B cell (primary cell): ENCODE results near the gene BST1. TPM values are rescaled to one million over a fixed set of nuclear protein-coding genes. Genes with fewer than 3 reads are reported as not detected.

Experiments used
- ATAC-seq: fragments of 200-7000 bp; cut with Tn5 transposase; one replicate; pipeline ENCODE4 v1.10.0; 2021; ENCODE audit warnings: low read depth, mild to moderate bottlenecking, moderate number of reproducible peaks, moderate library complexity
- CTCF ChIA-PET: fragments of 350-600 bp; sonication (Branson Sonifier 250); formaldehyde crosslinking; loops from one replicate; lab custom pipeline; 2021; ENCODE audit warnings: antibody characterized with exemption, inconsistent platforms; lab: Charles Lee
- POLR2A ChIA-PET: fragments of 350-600 bp; sonication (Branson Sonifier 250); formaldehyde crosslinking; loops from one replicate; lab custom pipeline; 2021; ENCODE audit warnings: antibody characterized with exemption; lab: Charles Lee
- DNase-seq: peaks from one replicate; pipeline ENCODE4 v3.0.0; 2013
- H2AFZ ChIP-seq: 2 replicates; pipeline ENCODE4 v1.6.1; 2012; ENCODE audit warnings: mild to moderate bottlenecking, low read depth, low read length; ENCODE audit not compliant: insufficient read depth, poor library complexity, severe bottlenecking
- H3K27ac ChIP-seq, 2 donors: 1 replicate in 1 of 2; 2 replicates in 1 of 2; pipeline ENCODE4 v1.5.1; 2012 to 2013; ENCODE audit warnings: low read length in 2 of 2, mild to moderate bottlenecking in 2 of 2, moderate library complexity in 1 of 2
- H3K27me3 ChIP-seq, 4 experiments: fragments of 200-600 bp in 1 of 4; sonication (generic) in 1 of 4; replicated peaks in 1 of 4; 1 replicate in 2 of 4; 2 replicates in 2 of 4; pipeline versions ENCODE4 v1.6.1 to v1.7.0; 2013 to 2016; ENCODE audit warnings: low read length in 3 of 4, mild to moderate bottlenecking in 2 of 4, mixed read lengths in 1 of 4, moderate library complexity in 1 of 4; ENCODE audit not compliant: insufficient read depth in 4 of 4, control insufficient read depth in 3 of 4; ENCODE audit errors: control extremely low read depth in 1 of 4
- H3K36me3 ChIP-seq, 2 experiments: replicated peaks in 1 of 2; 1 replicate in 1 of 2; 2 replicates in 1 of 2; pipeline versions ENCODE4 v1.6.1 to v1.7.1; 2013; ENCODE audit warnings: low read length in 1 of 2; ENCODE audit not compliant: insufficient read depth in 2 of 2, control insufficient read depth in 1 of 2; ENCODE audit errors: control extremely low read depth in 1 of 2, extremely low read depth in 1 of 2
- H3K4me1 ChIP-seq, 2 donors: fragments of 200-600 bp in 1 of 2; sonication (generic) in 1 of 2; 1 replicate in 1 of 2; 2 replicates in 1 of 2; pipeline versions ENCODE4 v1.5.1 to v1.6.1; 2013 to 2017; ENCODE audit warnings: low read length in 2 of 2; ENCODE audit not compliant: control insufficient read depth in 2 of 2, insufficient read depth in 2 of 2
- H3K4me2 ChIP-seq: replicated peaks from 2 replicates; pipeline ENCODE3; 2012; ENCODE audit warnings: mild to moderate bottlenecking, low read depth, low read length; ENCODE audit not compliant: poor library complexity, severe bottlenecking
- H3K4me3 ChIP-seq, 5 experiments: fragments of 200-600 bp in 1 of 5; sonication (generic) in 1 of 5; 1 replicate in 3 of 5; 2 replicates in 2 of 5; pipeline versions ENCODE4 v1.5.1 to v1.7.0; 2011 to 2016; ENCODE audit warnings: low read length in 4 of 5, mild to moderate bottlenecking in 4 of 5, low read depth in 2 of 5, control low read depth in 1 of 5, moderate library complexity in 1 of 5; ENCODE audit not compliant: insufficient read depth in 1 of 5; ENCODE audit errors: control extremely low read depth in 1 of 5, extremely low read depth in 1 of 5
- H3K79me2 ChIP-seq: fragments of 200-600 bp; sonication (generic); one replicate; pipeline ENCODE4 v1.6.0; 2016; ENCODE audit warnings: low read length; ENCODE audit not compliant: control insufficient read depth, insufficient read depth
- H3K9ac ChIP-seq: fragments of 200-600 bp; sonication (generic); 2 replicates; pipeline ENCODE4 v1.6.1; 2017; ENCODE audit warnings: mild to moderate bottlenecking, low read length, moderate library complexity
- H3K9me3 ChIP-seq, 3 donors: one replicate each; pipeline versions ENCODE4 v1.6.1 to v1.7.1; 2013; ENCODE audit warnings: low read length in 2 of 3; ENCODE audit not compliant: control insufficient read depth in 2 of 3, insufficient read depth in 1 of 3; ENCODE audit errors: control extremely low read depth in 1 of 3
- H4K20me1 ChIP-seq: 2 replicates; pipeline ENCODE4 v1.6.0; 2012; ENCODE audit warnings: mild to moderate bottlenecking, low read length; ENCODE audit not compliant: insufficient read depth, control insufficient read depth, poor library complexity, severe bottlenecking
- H3K27ac Mint-ChIP-seq: one replicate; pipeline ENCODE4 v1.8.0; 2021; ENCODE audit warnings: mixed read lengths
- H3K27me3 Mint-ChIP-seq: one replicate; pipeline ENCODE4 v1.8.0; 2021; ENCODE audit warnings: mixed read lengths
- H3K4me1 Mint-ChIP-seq: one replicate; pipeline ENCODE4 v1.8.0; 2021; ENCODE audit warnings: mixed read lengths
- H3K4me3 Mint-ChIP-seq: one replicate; pipeline ENCODE4 v1.8.0; 2021; ENCODE audit warnings: mixed read lengths
- H3K9me3 Mint-ChIP-seq: one replicate; pipeline ENCODE4 v1.8.0; 2022; ENCODE audit warnings: mixed read lengths; ENCODE audit not compliant: insufficient read depth
- CTCF ChIP-seq: fragments of 200-600 bp; IDR thresholded peaks from one replicate; pipeline ENCODE4 v1.8.0; 2022; ENCODE audit warnings: antibody characterized with exemption, mild to moderate bottlenecking
- EZH2 ChIP-seq: IDR thresholded peaks from 2 replicates; pipeline ENCODE4 v1.6.1; 2012; ENCODE audit warnings: borderline replicate concordance, low read depth, mild to moderate bottlenecking, moderate library complexity, low read length; ENCODE audit not compliant: insufficient read depth, poor library complexity, severe bottlenecking
- WGBS: methylation state at CpG from one replicate; pipeline ENCODE4 v1.1.5; 2013; ENCODE audit warnings: missing lambda C conversion rate; ENCODE audit not compliant: insufficient coverage; 5-methylcytosine and 5-hydroxymethylcytosine counted together
- intact Hi-C: fragments of 100-400 bp; cut with micrococcal nuclease; formaldehyde crosslinking; loops from one replicate; pipeline ENCODE4 v1.10.0; 2022
- polyA plus RNA-seq: library from polyadenylated mRNA; depleted of rRNA; stranded (reverse); fragments of >200 nt; gene quantifications from 2 replicates; pipeline ENCODE4 v1.2.3, GENCODE V29; 2012
- total RNA-seq, 2 donors: library from RNA; stranded (reverse); fragments of 120-200 nt in 1 of 2; gene quantifications; 1 replicate in 1 of 2; 2 replicates in 1 of 2; pipeline versions ENCODE4 v1.2.3 to v1.2.4, GENCODE V29; 2013 to 2022

Gene BST1
- total and polyA plus RNA-seq, 2 donors (not counting 1 experiment from before 2014, with no cell fraction given): 0.32 to 1.00 TPM

GRCh38 chr4:15653420-15653819 is 49.4 kb upstream of the BST1 start:
- CTCF ChIA-PET: interaction anchor here (0.5 to 1.2 kb wide), 3 partner anchors 9 to 629 kb away, joined by 3 to 8 read pairs (median 4); no protein-coding TSS in a partner anchor
- no peak for ATAC-seq

More at GRCh38 chr4:15653420-15653819, 49.4 kb upstream of the BST1 start:
- peak; percentile 17 for DNase-seq
- peak overlapping the region; percentile 97 for H3K4me3 Mint-ChIP-seq
- no CpG with 5 or more reads among the region's 4 CpGs for WGBS
- H4K20me1 ChIP-seq: peaks cover 38% of the 10 kb centered on the region
- no peaks in the 10 kb centered on the region for H3K27me3 Mint-ChIP-seq
- TF ChIP-seq CTCF: no peak
- no peak for TF ChIP-seq EZH2
- intact Hi-C loops: loop anchor here (5.0 to 10.0 kb wide), 4 partner anchors 121 to 571 kb away; partner anchors contain the start of genes CD38 and TAPT1
- H2AFZ ChIP-seq: peak overlapping the region; percentile 100
- peaks cover 51% of the 10 kb centered on the region for H3K4me1 Mint-ChIP-seq
- POLR2A ChIA-PET: interaction anchor here (1.6 kb wide), 1 partner anchor 650 kb away, joined by 4 read pairs; no protein-coding TSS in a partner anchor
- peak overlapping the region in 4 of 5 experiments; percentile 74 to 87 (median 82) for H3K4me3 ChIP-seq
- H3K36me3 ChIP-seq: no peaks in the 10 kb centered on the region
- H3K4me2 ChIP-seq: peak overlapping the region; percentile 87
- H3K9ac ChIP-seq: peak overlapping the region; percentile 95
- H3K4me1 ChIP-seq: peaks cover 32 to 47% of the 10 kb centered on the region in 2 donors
- no peaks in the 10 kb centered on the region for H3K27me3 ChIP-seq
- H3K27ac ChIP-seq: peak overlapping the region in 1 of 2 donors; percentile 97
- no peaks in the 10 kb centered on the region for H3K9me3 Mint-ChIP-seq
- H3K27ac Mint-ChIP-seq: peak overlapping the region; percentile 97
- no peaks in the 10 kb centered on the region for H3K9me3 ChIP-seq
- peaks cover 70% of the 10 kb centered on the region for H3K79me2 ChIP-seq
